Fibroblast of skin of left biceps (primary cell): ENCODE measurements around the gene FHL5.
"Not testable (repeated sequence)": the region's sequence is repeated elsewhere in the genome, so short reads cannot be mapped to it uniquely, and the experiment has no call there.

Experiments
- DNase-seq, 2 experiments: peaks; one replicate each; pipeline ENCODE4 v3.0.0-alpha.2; 2013; ENCODE audit warnings: low read depth in 2 of 2

The FHL5 gene

DNA sequence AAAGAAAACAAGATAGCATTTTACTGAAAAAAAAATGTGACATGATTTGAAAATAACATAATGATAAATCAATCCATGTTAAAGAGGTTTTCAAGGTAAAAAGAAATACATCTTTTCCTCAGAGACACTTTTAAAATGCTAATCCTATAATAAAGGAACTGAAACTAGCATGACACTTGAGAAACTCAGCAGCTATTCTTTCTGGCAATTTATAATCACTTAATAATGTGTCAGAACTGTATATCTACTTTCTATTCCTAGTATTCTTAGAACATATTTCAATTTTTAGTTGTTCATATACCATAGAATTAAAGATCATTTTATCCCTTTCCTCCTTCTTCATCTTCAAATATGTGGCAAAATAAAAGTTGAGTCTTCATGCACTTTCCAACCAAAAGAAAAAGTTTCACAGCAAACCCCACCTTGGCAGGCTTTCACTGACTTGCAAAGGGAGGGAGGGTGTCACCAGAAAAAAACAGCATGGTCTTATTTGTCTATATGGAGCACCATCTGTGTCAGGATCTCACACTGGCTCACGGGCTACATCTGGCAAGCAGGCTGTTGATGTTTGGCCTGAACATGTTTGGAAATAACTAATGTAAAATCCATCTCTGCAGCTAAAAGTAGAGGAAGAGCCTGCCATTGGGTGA, 48.5 kb downstream of the FHL5 start:
- no peak for DNase-seq

DNA sequence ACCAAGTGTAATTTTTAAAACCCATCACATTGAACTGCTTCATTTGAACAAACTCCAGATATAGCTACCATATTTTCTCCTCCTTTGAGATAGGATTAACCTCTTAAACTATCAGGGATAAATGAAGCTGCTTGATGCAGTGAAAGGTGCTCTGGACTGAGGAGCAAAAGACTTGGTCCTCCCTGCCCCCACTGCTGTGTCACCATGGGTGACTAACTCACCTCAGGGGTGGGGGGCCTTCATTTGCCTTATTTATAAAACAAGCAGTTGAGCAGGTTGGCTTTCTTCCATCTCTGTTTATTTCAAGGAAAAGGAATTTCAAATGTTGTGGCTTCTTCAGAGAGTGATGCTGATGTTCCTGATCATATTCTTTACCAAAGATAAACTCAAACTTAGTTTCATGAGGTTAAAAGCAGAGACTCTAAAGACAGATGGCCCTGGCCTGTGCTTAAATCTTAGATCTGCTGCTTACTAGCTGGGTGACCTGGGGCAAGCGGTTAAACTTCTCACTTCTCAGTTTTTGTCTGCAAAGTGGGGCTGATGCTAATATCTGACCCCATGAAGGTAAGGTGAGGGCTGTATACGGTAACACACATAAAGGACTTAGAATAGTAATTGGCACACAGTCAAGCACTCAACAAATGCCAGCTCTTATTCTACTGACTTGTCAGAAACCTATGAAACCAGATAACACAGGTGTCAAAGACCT, 50.5 kb downstream of the FHL5 start:
- no peak for DNase-seq

DNA sequence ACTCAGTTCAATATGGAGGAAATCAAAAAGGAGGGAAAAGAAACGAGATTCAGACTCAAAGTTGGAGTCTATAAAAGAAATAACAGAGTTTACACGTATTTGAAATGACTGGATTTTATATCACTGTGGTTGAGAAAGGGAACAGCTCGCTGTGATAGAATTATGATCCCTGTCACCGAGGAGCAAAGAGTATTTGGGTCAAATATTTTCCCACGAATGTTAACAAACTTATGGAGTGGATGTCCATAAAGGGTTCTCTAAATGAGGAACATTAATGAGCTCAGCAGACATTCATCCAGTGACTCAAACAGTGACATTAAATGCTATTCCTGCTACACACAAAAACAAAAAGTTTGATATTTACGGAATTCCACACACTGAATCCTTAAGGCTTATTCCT, 57.9 kb downstream of the FHL5 start:
- no peak for DNase-seq

DNA sequence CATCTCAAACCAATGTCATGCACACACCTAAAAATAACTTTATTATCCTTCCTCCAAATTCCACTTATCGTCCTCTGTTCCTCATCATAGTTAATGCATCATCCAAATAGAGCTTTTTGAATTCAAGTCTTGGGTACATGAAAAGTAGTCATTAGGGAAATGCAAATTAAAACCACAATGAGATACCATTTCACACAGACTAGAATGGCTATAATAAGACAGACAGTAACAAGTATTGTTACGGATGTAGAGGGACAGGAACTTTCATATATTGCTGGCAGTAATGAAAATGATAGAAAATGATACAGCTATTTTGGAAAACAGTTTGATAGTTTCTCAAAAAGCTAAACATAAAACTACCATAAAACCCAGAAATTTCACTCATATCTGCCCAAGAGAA, 59.1 kb downstream of the FHL5 start:
- no peak for DNase-seq

DNA sequence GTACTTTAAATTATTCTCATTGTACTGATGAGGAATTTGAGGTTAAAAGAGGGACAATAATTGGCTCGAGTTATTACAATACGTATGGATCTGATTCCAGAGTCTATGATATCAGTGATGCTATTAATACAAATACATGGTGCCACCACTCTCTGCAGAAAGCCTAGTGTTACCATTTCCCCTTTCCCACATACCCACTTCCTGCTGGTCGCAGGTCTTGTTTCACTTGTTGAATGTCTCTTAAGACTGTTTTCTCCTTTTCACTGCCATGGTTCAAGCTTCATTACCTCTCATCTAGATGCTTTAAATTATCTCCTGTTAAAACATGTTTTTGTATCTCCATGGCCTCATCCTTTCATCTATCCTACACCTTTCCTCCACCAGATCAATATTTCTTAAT, 62.0 kb downstream of the FHL5 start:
- no peak for DNase-seq

DNA sequence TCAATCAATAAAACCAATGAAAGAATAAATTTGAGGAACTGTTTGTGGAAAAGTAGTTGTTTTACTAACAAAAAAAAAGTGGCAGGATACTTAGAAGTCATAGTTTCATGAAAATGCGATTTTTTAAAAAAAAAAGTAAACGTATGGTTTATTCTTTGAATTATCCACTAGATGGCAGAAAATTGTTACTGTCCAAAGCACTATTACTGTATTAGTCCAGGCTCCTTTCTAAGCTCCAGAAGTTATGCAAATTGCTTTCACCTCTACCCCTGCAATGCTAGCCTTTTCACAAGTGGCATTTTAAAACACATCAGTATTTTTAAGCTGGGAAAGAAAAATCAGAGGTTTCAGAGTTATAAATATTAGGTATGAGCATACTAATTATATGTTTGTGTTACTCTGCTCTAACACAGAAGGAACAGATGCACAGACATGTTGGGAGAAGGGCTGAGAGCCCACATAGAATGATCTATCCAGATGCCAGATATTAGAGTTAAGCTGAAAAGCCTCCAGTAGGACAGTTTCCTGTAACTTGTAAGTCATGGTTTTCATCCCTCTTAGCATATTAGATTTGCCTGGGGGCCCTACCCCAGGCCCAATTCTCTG, 63.9 kb downstream of the FHL5 start:
- peak in 1 of 2 experiments; percentile 6 for DNase-seq

DNA sequence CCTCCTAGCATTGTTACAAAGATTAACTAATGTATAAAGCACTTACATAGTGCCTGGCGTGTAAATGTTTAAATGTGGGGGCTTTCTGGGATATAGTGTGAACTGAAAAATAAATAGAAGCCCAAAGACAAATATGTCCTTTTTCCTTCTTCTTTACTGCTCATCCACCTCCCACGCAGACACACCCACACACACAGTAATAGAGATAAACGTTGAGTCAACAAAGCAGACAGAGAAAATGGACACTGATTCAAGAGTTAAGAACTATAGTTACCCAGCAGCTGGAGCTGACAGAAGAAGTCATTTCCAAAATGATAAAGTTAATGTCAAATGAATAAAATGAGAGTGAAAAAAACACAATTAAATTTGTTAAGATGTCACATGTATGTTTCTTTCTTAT, 68.3 kb downstream of the FHL5 start:
- DNase-seq, result no peak

DNA sequence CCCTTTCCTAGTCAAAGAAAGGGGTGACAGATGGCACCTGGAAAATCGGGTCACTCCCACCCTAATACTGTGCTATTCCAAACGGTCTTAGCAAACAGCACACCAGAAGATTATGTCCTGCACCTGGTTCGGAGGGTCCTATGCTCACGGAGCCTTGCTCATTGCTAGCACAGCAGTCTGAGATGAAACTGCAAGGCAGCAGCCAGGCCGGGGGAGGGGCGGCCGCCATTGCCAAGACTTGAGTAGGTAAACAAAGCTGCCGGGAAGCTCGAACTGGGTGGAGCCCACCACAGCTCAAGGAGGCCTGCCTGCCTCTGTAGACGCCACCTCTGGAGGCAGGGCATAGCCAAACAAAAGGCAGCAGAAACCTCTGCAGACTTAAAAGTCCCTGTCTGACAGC, 75.1 kb downstream of the FHL5 start:
- not testable (repeated sequence) for DNase-seq

DNA sequence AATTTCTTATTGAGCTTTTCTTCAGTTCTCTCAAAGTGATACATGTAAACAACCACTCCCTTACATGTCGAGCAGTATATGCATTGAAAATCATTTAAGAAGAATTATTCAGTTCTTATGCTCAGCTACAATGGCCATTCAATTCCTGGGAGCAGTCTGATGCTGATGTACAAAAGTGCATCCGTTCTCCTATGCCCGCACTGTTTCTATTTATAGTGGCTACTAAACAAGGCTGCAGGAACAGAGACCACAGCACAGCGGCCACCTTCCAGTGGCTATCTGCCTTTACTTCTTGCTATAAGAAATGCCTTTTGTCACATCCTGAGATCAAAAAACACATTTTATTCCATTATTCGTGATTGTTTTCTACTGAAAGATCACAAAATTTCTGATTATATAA, 82.2 kb downstream of the FHL5 start:
- DNase-seq, result no peak

DNA sequence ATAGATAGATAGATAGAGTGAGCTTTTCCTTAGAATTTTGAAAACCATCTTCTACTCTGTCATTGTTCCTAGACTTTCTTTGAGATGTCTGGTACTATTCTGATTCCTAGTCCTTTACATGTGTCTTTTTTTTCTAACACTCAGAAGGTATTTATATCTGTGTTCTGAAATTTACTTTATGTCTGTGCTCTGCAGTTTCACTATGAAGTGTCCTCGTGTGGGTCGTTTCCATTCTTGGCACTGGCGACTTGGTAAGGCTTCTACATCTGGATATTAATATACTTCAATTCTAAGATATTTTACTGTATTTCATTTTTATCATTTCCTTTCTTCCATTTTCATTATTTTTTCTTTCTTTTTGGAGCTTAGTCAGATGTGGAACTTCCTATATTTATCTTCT, 87.0 kb downstream of the FHL5 start:
- DNase-seq, result no peak

DNA sequence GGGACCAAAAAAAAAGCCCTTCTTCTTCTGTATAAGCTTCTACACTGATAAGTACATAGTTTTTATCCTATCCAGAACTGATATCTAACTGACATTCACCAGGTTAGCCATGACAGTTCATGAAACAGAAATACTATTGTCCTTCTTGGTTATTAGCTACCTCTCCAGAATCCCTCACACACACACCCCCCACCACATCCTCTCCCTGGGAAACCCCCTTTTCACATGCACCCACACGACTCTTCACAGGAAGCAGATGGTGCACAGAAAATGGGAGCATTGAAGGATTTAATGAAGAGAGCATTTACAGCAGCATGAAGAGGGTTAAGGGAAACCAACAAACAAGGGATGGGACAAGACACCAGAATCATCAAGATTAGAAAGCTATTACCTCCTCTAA, 88.9 kb downstream of the FHL5 start:
- no peak for DNase-seq

DNA sequence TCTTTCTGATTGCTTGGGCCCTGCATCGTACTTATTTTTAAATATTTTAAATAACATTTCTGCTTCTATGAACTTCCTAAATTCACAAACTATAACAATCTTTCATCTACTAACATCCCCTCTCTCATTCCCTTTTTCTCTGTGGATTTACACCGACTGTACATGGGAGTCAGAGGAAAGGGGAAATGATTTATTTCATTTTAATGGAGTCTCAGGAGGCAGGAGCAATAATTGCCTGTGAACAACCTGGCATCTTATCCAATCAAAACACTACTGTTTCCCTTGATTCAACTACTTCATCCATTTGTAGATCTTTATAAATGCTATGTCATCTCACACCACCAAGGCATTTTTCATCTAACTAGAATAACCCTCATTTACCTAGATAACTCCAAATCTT, 89.6 kb downstream of the FHL5 start:
- DNase-seq, result no peak

DNA sequence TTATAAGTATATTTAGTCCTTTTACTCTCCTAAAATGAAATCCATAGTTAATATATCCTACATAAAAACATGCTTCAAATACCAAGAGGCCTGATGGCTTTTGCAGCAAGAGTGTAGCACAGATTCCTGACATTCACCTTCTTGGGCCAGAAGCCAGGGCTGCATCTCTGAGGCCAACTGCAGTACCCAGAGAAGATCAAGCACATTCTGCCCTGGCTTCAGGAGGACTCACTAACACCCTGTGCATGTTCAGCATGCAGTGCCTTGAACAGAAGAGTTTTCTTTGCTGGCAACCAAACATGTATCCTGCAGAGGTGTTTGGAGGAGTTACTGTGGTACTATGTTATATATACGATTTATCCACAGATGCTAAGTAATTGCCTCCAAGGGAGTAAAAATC, 90.3 kb downstream of the FHL5 start:
- no peak for DNase-seq

DNA sequence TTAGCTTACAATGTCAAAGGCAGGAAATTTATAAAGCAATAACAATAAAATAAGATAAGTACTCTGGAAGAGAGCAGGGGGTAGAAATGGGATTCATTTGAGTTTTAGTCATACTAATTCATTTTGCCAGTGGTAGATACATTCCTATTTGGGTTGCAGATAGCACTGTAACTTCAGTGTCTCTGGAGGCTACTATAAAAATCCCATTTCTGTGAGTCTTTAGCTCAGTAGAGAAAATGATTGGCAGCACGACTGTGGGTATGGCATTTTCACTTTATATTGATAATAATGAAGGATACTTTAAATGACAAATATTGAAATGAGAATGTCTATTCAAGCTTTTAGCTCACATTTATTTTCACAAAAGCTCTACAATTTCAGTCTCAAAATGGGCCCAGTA, 93.6 kb downstream of the FHL5 start:
- no peak for DNase-seq

DNA sequence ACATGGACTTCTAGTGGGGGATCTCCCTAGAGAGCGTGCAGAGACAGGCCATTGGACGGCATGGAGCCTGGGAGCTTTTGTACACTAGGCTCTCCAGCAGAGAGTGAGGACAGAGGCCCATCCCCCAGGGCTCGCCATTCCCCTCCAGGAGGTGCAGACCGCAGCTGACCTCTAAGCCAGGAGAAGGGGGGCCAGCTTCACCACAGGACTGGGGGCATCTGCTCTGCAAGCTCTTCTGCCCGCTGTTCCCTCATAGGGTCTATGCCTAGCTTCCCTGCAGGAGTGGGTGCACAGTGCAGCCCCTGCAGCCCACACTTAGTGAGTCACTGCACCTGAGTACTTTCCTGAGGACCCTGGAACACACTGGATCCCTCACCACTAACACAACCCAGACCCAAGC, 94.4 kb downstream of the FHL5 start:
- DNase-seq, result no peak

DNA sequence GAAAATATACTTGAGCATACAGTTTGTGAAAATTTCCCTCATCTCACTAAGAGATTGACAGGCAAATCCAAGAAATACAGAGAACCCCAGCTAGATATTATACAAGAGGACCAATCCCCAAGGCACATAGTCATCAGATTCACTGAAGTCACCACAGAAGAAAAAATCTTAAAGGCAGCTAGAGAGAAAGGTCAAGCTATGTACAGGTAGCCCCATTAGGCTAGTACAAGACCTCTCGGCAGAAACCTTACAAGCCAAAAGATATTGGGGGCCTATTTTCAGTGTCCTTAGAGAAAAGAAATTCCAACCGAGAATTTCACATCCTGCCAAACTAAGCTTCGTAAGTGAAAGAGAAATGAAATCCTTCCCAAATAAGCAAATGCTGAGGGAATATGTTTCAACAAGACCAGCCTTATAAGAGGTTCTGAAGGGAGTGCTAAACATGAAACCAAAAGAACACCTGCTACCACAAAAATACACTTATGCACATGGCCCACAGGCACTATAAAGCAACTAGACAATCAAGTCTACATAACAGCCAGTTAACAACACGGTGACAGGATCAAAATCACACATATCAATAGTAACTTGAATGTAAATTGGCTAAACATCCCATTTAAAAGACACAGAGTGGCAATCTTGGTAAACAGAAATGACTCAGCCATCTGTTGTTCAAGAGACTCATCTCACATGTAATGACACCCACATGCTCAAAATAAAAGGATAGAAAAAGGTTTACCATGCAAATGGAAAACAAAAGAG, 96.3 kb downstream of the FHL5 start:
- DNase-seq, result no peak
